C4-2B (cell line): Measurements from ENCODE around the gene BFSP1.

Source experiments
- CTCF ChIP-seq: fragments of 450-650 bp; conservative IDR thresholded peaks from 2 replicates; pipeline ENCODE4 v1.5.1; 2017; ENCODE audit warnings: mild to moderate bottlenecking
- ZFX ChIP-seq: fragments of 450-650 bp; IDR thresholded peaks from 2 replicates; pipeline ENCODE4 v1.6.1; 2017

DNA sequence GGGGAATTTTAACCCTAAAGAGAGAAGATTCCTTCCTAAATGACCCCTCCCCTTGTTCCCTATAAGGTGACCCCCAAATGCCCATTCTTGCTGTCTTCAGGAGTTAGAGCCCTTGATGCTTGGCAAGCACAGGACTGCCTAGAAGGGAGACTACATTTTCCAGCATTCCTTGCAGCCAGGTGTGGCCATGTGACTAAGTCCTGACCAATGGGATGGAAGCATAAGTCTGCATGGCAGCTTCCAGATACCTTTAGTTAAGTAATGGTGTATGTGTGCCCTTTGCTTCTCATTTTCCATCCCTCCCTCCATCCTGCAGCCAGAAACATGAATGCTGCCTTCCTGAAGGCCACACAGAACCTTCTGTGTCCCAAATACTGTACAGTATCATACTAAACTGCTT, 5.5 kb downstream of the BFSP1 start:
- TF ChIP-seq CTCF (no peak), ZFX (no peak)
